HG03521 (cell line): ENCODE measurements around the gene LRP8.
A peak's percentile ranks its signal among the peaks of the same experiment; 100 is the strongest.
"Not testable (repeated sequence)": the region's sequence is repeated elsewhere in the genome, so short reads cannot be mapped to it uniquely, and the experiment has no call there.

Source experiments
- ATAC-seq: cut with Tn5 transposase; IDR thresholded peaks from one replicate; pipeline ENCODE4 v1.9.1; 2021; ENCODE audit warnings: mild to moderate bottlenecking, moderate library complexity; ENCODE audit not compliant: unreplicated experiment

The LRP8 gene

DNA sequence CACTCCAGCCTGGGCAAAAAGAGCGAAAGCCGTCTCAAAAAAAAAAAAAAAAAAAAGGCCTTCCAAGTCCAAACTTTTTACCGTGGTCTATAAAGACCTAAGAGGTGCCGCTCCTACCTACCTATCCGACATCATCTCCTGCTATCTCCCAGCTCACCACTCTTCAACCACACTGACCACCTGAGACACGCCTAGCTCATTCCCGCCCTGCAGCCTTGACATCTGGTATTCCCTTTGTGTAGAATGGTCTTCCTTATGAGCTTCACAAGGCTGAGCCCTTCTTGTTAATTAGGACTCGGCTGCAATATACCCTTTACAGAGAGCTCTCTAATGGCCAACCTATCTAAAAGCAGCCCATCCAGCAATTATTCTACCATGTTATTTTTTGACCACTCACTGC is 90.2 kb downstream of the LRP8 start:
- no peak for ATAC-seq

DNA sequence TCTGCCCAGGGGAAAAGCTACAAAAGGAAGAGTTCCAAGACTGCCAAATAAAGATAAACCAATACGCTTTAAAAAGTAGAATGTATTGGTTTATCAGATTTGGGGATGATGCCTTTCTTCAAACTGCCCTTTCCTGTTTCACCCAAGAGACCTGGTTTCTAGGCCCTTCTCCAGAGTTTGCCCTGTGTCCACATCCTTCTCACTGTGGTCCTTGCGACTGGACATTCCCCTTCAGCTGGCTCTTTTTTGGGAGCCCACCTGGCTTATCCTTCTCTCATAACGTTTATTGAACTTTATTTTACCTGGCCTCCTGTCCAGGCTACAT is 106.9 kb downstream of the LRP8 start:
- no peak for ATAC-seq

DNA sequence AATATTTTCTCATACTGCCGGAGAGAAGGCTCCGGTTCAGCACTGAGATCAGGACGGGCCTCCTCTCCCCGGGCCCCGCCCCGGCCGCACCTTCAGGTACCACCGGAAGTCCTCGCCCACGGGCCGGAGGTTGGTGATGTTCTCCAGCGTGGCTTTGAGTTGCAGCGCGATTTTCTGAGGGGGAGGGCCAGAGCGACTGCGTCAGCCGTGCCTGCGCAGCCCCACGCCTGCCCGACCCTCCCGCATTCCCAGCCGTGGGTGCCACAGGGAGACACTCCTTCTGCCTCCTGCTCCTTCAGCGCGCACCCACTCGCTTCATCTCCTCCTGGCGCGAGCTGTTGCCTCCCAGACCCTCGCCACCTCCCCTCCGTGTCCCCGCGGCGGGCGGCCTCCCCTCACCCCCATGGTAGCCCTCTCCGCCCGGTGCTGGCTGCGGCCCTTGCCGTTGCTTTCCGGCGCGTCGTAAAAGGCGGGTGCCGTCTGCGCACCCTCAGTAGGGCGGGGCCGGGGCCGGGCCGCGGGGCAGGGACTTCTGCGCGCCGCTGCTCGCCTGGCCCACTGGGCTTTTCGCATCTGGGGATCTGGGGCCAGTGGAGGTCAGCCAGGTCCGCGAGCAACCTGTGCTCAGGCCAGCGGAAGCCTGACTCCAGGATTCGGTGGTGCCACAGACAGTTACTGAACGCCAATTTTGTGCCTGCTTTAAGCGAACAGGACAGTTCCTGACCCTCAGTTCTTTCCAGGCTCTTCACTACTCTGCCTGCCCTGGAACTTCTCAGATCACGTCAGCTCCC is 107.5 kb downstream of the LRP8 start, which contains the start of gene CZIB:
Gene CZIB (minus strand): TSS at position 464 of the 791 bp plus-strand sequence. CDS start 59 bp downstream, at position 405.
- peak; percentile 85 for ATAC-seq

GRCh38 chr1:53219711-53220110 is 108.2 kb downstream of the LRP8 start:
- no peak for ATAC-seq

GRCh38 chr1:53218201-53218600 is 109.7 kb downstream of the LRP8 start:
- no peak for ATAC-seq

DNA sequence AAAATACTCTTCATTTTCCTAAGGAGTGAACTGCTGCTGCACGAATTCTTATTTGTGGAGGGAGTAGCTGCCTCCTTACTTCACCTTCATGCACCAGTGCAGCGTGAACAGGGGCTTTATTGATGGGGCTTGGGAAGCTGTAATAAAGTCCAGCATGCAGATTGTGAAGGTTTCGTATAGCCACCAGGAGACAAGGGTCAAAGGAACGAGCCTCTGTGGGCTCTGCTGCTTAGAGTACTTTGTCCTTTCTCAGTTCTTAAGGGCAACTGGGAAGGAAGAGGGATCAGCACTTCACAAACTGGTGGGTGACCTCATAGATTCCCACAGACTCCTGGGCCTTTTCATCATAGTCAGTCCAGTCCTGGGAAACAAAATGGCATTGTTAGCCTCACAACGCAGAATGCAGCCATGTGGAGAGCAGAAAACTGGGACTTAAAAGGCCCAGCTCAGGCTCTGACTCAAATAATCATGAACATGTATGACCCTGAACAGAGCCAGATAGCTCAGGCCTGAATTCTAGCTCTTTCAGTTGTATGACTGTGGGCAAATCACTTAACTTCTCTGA is 113.4 kb downstream of the LRP8 start:
- no peak for ATAC-seq

GRCh38 chr1:53210954-53211353 is 116.9 kb downstream of the LRP8 start:
- no peak for ATAC-seq

- no peak for ATAC-seq
Measured at GRCh38 chr1:53210352-53210751, 117.5 kb downstream of the LRP8 start.

- no peak for ATAC-seq
Measured at GRCh38 chr1:53207726-53208125, 120.1 kb downstream of the LRP8 start.

GRCh38 chr1:53206735-53207379 is 121.0 kb downstream of the LRP8 start:
- ATAC-seq: no peak

GRCh38 chr1:53206083-53206685 is 121.7 kb downstream of the LRP8 start:
- ATAC-seq: not testable (repeated sequence)

DNA sequence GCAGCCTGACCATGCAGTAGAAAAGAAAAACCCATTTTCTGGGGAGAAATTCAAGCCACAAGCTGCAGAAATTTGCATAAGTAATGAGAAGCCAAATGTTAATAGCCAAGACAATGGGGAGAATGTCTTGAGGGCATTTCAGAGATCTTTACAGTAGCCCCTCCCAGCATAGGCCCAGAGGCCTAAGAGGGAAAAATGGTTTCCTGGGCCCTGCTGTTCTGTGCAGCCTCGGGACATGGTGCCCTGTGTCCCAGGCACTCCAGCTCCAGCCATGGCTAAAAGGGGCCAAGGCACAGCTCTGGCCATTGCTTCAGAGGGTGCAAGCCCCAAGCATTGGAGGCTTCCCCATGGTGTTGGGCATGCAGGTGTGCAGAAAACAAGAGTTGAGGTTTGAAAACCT is 122.4 kb downstream of the LRP8 start:
- not testable (repeated sequence) for ATAC-seq

DNA sequence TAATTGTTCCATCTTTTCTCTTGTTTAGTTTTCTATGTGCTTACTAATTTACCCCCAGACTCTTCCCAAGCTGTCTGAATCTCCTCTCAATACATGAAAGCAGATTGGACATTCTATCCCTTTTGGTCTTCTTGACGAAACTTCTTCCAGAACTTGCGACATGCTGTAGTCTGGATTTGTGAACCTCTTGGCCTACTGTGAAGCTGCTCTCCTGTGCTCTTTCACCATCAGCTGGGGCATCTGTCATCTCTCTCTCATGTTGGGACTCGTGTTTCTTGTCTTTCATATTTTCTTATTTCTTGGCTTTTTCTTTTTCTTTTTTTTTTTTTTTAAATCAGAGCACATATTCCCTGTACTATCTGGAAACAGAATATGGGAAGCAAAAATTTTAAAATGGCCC is 124.4 kb downstream of the LRP8 start:
- no peak for ATAC-seq

DNA sequence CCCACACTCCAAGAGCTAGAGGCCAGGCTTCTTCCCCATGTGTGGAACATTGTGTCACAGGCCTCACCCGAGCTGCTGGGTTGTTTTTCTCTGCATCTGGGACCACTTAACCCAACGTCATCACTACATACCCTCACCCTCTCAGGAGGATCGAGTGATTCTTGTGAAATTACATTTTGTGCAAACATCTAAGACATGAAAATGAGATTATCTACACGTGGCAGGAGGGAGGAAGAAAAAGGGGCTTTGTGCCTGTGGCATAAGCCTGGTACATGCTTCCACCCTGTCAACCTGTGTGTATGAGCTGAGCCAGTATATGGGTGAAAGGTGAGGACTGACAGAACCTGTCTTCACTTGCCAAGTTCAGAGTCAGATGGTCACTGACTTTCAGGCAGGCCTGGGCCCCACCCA is 129.6 kb downstream of the LRP8 start:
- ATAC-seq: no peak

DNA sequence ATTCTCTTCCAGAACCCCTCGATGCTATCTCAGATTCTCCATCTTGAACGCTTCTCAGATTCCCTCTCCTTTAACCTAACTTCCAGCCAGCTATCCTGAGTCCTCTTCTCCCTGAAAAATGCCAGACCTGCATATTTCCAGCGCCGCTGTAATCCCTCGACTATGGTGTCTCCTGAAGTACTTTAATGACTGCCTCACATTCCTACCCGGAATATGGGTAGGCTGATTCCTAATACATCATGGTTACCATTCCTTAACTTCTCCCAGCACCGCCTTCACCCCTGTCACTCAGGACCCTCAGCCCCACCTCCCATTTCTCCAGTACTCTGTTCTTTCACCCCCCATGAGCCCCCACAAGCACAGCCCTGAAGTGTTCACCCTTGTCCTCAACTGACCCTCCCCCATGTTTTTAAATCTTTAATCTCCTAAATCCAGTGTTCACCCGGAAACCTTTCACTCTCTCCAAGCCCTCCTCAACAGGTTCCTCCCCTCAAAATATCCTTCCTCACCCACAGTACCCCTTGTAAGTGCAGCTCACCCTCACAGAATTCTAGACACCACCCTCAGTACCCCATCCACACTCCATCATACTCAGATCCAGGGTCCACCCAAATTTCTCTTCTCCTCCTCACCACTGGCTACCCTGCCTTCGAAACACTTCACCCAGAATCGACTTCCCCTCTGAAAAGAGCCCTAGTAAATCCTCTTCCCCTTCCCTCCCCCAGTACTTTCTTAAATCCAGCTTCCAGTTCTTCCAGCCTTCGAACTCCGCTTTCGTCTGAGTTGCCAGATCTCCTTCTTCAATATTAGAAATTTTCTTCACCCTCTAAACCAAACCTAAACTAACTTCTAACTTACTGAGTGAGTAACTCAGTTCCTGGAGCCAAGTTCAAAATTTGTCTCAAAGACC is 130.3 kb downstream of the LRP8 start:
- no peak for ATAC-seq

DNA sequence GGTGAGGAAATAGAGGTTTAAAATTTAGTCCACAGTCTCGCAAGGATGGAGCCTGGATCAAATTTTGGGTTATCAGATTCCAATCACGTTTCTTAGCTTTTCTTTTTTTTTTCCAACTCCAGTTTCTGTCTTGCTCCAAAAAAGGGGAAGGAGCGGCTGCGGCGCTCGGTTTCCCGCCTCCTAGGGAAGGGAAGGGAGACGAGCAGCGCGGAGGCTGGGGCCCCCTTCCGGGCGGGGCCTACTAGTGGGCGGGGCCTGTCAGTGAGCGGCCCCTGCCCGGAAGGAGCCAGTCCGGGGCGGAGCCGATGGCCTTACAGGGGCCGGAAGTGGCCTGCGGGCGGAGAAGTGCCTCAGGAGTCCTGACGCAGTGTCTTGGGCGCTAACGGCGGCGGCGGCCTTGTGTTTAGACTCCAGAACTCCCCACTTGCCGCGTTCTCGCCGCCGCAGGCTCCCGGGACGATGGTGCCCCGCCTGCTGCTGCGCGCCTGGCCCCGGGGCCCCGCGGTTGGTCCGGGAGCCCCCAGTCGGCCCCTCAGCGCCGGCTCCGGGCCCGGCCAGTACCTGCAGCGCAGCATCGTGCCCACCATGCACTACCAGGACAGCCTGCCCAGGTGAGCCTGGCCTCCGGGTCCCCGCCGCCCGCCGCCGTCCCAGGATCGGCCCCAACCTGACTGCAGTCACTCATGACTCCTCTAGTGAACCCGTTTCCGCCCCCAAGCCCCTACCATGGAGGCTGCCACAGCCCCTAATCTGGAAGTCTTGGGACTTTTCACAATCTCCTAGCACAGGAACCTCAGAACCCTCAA is 131.2 kb downstream of the LRP8 start, which contains the start of gene CPT2:
Gene CPT2 (plus strand): TSS at position 340 of the 806 bp plus-strand sequence. CDS start 120 bp downstream, at position 460.
- peak; percentile 98 for ATAC-seq

DNA sequence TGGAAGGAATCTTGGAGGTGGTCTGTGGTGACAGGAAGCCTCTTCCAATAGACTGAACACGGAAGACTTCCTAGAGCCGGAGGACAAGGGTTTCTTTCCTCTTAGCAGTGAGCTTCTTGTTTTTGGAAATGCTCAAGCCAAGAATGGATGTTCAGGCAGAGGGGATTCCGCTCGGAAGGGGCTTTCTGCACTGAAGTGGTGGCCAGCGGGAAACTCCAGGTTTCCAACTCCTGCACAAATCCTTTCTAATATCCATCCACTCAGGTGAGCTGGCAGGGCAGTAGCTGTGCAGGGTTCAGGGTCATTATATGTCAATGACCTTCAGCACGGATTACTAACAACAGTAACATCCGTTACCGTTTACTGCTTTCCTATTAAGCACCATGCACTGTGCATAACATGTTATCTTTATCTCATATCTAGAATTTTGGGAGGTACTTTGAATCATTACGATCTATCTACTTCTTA is 131.8 kb downstream of the LRP8 start:
- ATAC-seq: peak; percentile 11

DNA sequence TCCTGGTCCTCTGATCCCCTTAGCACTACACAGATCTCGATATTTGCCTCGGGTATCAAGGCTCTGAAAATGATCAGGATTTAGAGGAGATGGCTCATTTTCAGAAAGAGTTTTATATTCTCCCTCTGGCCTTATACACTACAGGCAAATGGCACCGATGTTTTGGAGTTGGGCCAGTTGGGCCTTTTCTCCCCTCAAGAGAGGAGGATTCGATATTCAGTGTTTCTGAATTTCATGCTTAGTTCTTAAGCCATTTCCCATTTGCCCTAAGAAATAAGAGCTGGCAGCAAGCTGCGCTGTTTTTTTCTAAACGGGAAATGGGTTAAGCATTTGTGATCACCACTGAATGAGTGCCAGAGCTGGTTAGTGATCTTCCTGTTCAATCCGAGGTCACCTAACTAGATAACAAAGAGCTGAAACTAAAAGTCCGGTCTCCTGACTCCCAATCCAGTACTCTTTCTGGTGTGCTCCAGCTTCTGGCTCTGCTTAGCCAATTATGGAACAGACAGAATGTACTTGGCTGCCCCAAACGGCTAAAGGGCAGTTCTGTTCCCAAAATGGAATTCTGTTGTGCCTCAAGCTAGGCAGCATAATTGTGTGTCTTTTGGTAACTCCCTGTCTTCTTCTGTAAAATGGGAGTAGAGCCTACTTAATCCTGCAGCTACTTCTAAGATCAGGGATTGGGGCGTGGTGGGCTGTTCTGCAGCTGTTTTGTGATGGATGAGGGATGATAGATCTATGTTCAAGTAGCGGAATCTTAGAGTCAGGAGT is 132.4 kb downstream of the LRP8 start:
- no peak for ATAC-seq
